ENCODE measurements around the gene CDK5R2.
A peak's percentile ranks its signal among the peaks of the same experiment; 100 is the strongest.

The CDK5R2 gene

DNA sequence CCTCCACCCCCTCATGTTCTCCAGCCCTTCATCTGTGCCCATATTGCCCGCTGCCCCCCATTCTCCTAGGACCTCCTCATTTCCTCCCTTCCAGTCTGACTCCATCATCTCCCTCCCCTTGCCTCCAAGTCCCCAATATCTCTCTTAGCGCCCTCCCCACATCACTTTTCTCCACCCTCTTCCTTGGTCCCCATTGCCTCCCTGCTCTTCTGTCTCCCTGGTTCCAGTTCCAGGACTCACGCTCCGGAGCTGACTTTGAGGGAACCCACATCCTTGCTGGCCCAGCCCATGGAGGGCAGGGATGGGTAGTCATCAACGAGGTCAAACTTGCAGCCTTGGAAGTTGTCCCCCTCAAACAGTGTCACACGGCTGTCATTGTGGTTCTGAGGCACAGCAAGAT is 31.1 kb downstream of the CDK5R2 start:
- DNase-seq, result no peak

DNA sequence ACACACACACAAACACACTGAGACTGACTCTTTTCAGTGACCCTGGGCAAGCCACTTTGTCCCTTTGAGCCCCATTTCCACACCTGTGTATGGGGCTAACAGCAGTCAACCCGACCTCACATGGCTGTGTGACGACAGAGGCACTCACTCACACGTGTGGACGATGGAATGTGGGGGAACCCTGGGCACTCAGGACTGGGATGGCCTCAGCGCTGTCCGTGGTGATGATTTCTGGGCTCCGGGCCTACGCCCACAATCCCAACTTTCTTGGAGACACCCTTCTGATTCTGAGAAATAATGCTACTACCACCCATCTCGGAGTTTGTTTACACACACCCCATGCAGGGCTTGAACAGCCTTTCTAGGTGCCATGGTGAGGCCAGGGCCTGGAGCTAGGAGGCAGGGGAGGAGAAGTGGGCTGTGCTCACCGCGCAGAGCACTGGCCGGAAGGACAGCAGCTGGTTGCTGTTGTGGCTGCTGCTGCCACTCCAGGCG is 32.3 kb downstream of the CDK5R2 start:
- peak; percentile 25 for DNase-seq

GRCh38 chr2:218992196-218992595 is 32.7 kb downstream of the CDK5R2 start:
- no peak for DNase-seq

GRCh38 chr2:218992703-218993344 is 33.4 kb downstream of the CDK5R2 start:
- no peak for DNase-seq

DNA sequence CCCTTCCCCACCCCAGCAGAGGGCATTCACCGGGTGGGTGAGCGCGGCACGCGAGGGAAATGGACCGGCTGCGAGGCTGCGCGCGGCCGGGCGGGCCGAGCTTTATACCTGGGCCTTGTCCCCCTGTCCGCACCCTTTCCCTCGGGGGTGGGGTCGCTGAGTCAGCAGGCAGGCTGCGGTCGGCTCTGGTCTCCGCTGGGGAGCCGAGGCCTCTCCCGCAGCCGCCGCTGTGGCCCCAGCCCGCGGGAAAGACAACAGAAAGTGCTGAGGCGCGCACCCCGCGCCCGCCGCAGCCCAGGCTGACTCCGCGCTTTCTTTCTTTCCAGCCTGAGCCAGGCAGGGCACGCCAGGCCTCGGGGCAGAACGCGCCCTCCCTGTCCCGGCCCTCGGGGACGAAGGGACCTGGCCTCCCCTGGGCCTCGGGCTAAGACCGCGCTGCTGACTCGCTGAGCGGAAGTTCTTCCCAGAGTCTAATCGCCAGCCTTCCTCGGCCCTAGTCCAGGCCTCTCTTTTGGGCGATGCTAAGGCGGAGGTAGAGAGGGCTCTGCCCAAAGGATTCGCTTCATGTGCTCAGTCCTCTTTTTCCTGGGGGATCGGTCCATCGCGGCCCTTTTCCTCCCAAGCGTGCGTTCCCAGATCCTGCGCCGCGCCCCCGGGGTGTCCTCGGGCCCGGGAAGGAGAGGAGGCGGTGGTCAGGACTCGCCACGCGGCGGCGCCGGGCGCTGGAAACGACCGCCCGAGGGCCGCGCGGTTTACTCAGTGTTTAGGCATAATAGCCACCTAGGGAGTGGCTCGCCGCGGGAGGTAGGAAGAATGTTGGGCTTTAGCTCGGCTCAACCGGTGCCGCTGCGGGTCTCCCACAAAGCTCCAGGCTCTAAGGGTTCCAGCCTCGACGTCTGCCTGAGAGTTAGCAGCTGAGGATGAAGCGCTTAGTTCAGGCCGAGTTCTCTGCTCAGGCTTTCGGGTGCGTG is 34.2 kb downstream of the CDK5R2 start, which contains the start of gene CRYBA2:
TSS of gene CRYBA2 (minus strand) at position 78 of the 971 bp plus-strand sequence. CDS start 246 bp downstream, outside the sequence.
- DNase-seq, result no peak

GRCh38 chr2:218995561-218995960 is 36.1 kb downstream of the CDK5R2 start:
- DNase-seq, result no peak

DNA sequence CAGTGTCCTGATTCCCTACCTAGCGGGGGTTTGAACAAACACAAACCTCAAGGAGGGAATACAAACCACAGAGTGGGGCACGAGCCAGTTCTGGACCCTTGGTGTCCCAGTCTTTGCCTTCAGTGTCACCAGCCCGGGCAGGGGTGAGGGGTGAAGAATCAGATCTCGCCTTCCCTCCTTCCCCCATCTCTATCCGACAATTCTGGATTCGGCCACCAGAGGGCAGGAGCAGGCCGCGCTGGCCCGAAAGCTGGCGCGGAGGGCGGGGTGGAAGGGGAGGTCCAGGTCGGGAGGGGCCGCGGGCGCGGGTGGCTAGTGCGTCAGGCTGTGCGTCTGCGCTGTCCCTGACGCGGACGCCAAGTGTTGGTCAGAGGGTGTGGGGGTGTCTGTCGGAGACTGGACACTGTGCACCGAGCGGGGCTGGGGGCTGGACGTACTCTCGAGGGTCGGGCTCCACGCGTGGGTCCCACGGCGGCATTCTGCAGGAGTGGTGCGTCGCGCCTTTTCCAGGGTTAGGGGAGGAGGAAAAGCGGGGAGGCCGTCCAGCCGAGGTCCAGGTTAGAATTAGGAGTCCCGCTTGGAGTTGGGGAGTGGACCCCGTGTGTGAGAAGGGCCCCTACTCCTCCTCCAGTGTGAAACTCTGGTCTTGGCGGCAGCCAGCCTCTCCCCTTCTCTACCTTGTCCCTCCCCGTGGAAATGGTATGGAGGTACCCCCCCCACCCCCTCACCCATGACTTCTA is 36.7 kb downstream of the CDK5R2 start:
- peak; percentile 61 for DNase-seq

DNA sequence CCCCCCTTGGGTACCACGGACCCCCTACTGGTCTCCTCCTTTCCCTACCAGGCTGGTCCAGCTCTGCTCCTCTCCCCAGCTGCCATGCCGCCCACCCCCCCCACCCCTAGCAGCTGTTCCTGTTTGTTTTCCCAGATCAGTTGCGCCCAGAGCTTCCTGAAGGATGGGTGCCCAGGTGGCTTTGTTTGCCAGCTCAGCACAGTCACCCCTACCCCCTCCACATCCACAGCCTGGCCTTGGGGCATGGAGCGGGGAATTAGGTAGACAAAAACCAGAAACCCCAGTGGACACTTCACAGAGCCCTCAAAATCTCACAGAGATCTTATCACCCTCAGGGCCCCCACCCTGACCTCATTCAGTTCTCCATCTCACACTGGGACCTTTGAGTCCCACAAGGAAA is 37.5 kb downstream of the CDK5R2 start:
- DNase-seq, result no peak

DNA sequence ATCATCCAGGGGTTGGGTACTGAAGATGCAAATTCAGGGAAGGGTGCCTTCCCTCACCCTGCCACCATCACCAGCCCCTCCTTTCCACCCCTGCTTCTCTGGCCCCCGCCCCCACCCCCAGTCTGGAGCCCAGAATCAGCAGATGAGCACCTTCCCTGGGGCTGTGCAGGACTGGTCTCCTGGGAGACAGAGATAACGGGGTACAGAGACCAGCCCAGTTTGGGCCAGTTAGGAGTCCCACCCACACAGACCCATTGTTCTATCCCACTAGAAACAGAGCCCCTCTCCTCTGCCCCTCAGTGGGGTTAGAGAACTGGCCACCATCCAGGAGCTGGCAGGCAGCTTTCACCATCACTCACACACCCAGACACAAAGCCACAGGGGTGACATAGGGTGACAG is 38.3 kb downstream of the CDK5R2 start:
- no peak for DNase-seq

- no peak for DNase-seq
Observed at GRCh38 chr2:218998414-218999002, 39.0 kb downstream of the CDK5R2 start.

GRCh38 chr2:218999021-218999880 is 39.8 kb downstream of the CDK5R2 start:
- no peak for DNase-seq

DNA sequence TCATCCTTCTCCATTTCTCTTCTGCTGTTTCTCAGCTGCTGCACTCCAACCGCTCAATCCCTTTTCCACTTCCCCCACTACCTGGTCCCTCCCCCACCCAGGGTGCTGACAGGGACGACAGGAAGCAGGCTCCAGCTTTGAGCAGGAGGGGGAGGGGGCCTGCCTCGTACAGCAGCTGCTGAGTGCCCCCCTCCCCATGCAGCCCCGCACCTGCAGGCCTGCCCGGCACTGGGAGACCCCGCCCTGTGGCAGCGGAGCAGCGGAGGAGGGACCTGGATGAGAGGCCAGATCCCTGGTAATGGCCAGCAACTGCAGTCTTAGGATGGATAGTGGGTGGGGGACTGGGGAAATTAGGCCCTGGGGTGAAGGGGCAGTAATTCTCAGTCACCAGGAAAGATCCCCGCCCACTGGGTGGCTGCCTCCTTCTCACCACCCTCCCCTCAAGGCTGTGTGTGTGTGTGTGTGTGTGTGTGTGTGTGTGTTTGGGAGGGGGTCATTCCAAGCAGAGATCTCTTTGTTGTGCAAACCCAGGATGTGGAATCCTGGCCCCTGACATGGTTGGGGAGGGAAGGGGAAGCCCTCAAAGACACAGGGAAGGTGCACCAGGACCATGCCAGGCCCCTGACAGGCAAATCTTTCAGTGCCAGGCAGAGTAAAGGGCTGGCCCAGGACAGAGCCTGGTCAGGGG is 40.6 kb downstream of the CDK5R2 start:
- DNase-seq, result no peak

- DNase-seq, result no peak
Observed at GRCh38 chr2:219000569-219000960, 41.1 kb downstream of the CDK5R2 start.

DNA sequence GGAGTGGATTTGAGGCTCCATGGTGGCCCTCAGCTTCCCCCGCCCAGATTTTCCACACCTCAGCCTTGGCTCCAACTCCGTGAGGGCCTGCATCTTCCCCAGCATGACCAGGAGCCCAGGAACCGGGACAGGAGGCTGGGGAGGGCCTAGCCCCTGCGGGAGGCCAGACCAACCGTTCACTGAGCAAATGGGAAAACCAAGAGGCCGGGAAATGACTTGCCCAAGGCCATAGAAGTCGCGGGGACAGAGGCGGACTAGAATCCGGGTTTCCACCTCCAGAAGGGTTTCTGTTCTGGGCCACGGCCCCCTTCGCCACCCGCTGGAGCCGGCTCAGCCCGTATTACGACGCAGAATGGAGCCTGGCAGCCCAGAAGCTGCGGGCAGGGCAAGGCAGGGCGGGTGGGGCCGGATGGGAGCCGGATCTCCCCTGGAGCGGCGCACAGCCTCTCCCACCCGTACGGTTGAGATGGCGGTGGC is 41.7 kb downstream of the CDK5R2 start:
- DNase-seq, result no peak

GRCh38 chr2:219001577-219002394 is 42.3 kb downstream of the CDK5R2 start:
- DNase-seq, result no peak

GRCh38 chr2:219002395-219003266 is 43.2 kb downstream of the CDK5R2 start:
- no peak for DNase-seq

- DNase-seq, result no peak
Observed at GRCh38 chr2:219003267-219003634, 43.8 kb downstream of the CDK5R2 start.

- DNase-seq, result no peak
Observed at GRCh38 chr2:219003979-219004378, 44.5 kb downstream of the CDK5R2 start.

DNA sequence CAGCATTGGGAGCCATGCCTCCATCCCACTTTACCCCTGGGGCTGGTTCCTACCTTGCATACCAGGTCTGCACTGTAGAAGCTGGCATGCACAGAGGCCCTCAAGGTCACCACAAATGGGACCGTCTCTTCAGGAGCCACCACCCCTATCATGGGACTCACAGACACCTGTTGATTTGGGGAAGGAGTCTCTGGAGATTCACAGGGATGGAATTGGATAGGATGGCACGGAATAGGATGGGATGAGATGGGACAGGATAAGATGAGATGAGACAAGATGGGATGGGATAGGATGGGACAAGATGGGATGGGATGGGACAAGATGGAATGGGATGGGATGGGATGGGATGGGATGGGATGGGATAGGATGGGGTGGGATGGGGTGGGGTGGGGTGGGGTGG is 49.8 kb downstream of the CDK5R2 start:
- no peak for DNase-seq
